ENCODE data around the gene UGT1A6.
A peak's percentile ranks its signal among the peaks of the same experiment; 100 is the strongest.

The UGT1A6 gene

GRCh38 chr2:233684640-233685039, 8.1 kb upstream of the UGT1A6 start:
- H3K4me3 ChIP-seq (replicated peaks; ENCODE audit: low read depth, low read length): no peak overlapping the region
- DNase-seq (ENCODE audit: low read depth): no peak
- no peak for TF ChIP-seq CTCF (IDR thresholded peaks at IDR 0.05; ENCODE audit: low read length, missing control alignments)

DNA sequence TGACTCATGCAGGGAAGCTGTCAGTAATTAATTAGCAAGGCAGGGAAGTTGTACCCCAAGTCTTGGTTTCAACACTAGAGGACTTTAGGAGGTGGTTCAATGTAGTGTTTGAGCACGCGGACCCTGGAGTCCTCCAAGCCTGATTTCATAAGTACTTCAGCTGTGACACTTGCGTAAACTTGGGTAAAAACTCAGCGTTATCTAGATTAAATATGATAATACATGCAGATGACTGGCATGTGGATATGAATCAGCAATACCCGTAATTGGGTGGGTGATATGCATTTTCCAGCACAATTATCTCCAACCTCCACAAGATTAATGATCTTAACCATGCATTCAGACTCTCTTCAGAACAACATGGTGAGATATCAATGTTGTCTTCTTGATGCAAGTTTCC, 5.8 kb upstream of the UGT1A6 start:
- H3K4me3 ChIP-seq (replicated peaks; ENCODE audit: low read depth, low read length): no peak overlapping the region
- no peak for TF ChIP-seq CTCF (IDR thresholded peaks at IDR 0.05; ENCODE audit: low read length, missing control alignments)
- DNase-seq (ENCODE audit: low read depth): peak; percentile 29

DNA sequence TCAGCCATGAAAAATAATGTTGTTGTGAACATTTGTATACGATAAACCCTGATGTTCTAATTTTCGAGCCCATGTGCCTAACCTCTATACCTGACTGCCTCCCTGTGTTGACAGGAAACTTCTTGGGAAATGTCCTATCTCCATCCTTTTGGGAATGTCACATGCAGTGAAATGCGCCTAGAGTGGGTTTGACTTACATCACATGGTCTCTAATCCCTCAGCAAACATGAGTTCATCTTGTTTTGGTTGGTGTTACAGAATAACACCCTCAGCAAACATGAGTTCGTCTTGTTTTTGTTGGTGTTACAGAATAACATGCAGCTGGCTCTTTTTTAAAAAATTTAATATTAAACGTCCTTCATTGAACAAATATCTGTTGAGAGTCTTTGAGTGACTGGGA, 4.3 kb upstream of the UGT1A6 start:
- H3K4me3 ChIP-seq (replicated peaks; ENCODE audit: low read depth, low read length): no peak overlapping the region
- no peak for TF ChIP-seq CTCF (IDR thresholded peaks at IDR 0.05; ENCODE audit: low read length, missing control alignments)
- DNase-seq (ENCODE audit: low read depth): no peak

DNA sequence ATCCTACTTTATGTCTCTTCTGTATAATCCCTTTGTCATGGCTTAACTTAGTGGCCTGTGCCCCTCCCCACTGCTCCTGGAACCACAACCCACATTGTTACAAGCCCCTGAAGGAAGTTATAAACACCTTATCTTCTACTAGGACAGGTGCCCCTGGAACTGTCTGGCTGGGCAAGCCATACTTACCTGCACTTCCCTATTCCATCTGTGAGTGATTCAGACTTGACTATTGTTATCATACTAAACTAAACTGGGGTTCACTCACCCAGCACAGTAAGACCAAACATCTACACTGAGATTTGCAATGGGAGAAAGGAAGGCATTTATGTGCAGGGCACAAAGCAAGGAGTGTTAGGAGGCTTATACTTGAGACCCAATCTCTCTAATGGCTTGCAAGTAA, 3.7 kb upstream of the UGT1A6 start:
- DNase-seq (ENCODE audit: low read depth): no peak
- H3K4me3 ChIP-seq (replicated peaks; ENCODE audit: low read depth, low read length): no peak overlapping the region
- no peak for TF ChIP-seq CTCF (IDR thresholded peaks at IDR 0.05; ENCODE audit: low read length, missing control alignments)

DNA sequence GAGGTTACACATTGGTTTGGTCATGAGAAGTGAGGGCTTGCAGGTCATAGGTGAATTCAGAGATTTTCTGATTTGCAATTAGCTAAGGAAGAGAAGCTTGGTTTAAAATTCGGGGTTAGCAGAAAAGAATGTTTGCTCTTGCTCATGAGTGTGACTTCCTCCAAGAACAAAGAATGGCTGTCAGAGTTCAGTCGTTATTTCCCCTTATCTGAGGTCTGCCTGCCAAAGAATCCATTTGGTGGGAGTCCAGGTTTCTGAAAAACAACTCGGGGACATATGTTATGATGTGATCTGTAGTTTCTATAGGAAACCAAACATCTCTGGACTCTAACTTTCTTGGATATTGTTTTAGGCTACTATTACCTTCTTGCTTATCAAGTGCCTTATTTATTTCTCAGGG, 3.2 kb upstream of the UGT1A6 start:
- TF ChIP-seq CTCF (IDR thresholded peaks at IDR 0.05; ENCODE audit: low read length, missing control alignments): no peak
- DNase-seq (ENCODE audit: low read depth): peak; percentile 82

DNA sequence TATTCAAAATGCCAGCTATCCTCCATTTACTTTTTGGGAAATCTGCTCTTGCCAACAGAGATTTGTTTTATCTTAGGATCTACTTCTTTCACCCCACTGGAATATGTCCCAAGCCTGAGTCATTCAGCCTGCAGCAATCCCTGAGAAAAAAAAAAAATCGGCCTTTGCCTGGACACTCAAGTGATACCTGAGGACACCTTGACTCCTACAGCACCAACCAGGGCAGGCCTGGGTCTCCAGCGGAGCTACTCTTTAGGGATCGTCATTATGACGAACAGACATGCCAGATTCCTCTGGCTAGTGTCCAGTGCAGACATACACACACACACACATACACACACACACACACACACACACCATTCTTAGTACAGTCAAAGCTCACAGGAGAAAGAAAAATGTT, 2.2 kb upstream of the UGT1A6 start:
- DNase-seq (ENCODE audit: low read depth): peak; percentile 56
- H3K4me3 ChIP-seq (replicated peaks; ENCODE audit: low read depth, low read length): no peak overlapping the region
- no peak for TF ChIP-seq CTCF (IDR thresholded peaks at IDR 0.05; ENCODE audit: low read length, missing control alignments)

More for the DNA sequence above, 3.2 kb upstream of the UGT1A6 start:
- H3K4me3 ChIP-seq (replicated peaks; ENCODE audit: low read depth, low read length): no peak overlapping the region

Measured in fibroblast of pulmonary artery (primary cell).